Measurements from ENCODE around the gene TUBA8. TPM values are rescaled to one million over a fixed set of nuclear protein-coding genes. Genes with fewer than 3 reads are reported as not detected.

TUBA8 gene
- total and polyA plus RNA-seq, 7 experiments from 2014 or later, result 0.33 to 3.5 (median 3.1) TPM

- no peaks in the 10 kb centered on the region for H3K27me3 ChIP-seq (ENCODE audit: control insufficient read depth in 2 of 2, insufficient read depth in 2 of 2, low read length in 2 of 2)
- H3K4me1 Mint-ChIP-seq, result peaks cover 23 to 63% (median 60%) of the 10 kb centered on the region in 7 donors
- intact Hi-C loops (cut with micrococcal nuclease), result no loop called here
- H3K9me3 ChIP-seq (ENCODE audit: control insufficient read depth in 2 of 3, low read length in 3 of 3), result no peaks in the 10 kb centered on the region
- no peak overlapping the region for H3K27ac ChIP-seq (ENCODE audit: low read depth, low read length)
- peaks cover 7 to 69% (median 18%) of the 10 kb centered on the region in 3 experiments for H3K36me3 ChIP-seq (ENCODE audit: control insufficient read depth in 2 of 3, insufficient read depth in 3 of 3, low read length in 3 of 3)
- DNase-seq (no peak), ATAC-seq (no peak)
- ChIA-PET POLR2A (no interaction called here), CTCF (no interaction called here)
- peaks cover 5 to 45% (median 33%) of the 10 kb centered on the region in 5 donors for H3K36me3 Mint-ChIP-seq
- no peaks in the 10 kb centered on the region for H3K27me3 Mint-ChIP-seq
- peaks cover 15 to 20% of the 10 kb centered on the region in 2 donors for H3K4me1 ChIP-seq (ENCODE audit: control insufficient read depth in 2 of 2, insufficient read depth in 2 of 2, low read length in 2 of 2)
- peaks cover 0 to 4% (median 0%) of the 10 kb centered on the region in 11 donors for H3K9me3 Mint-ChIP-seq
- no peak overlapping the region for H3K27ac Mint-ChIP-seq
- no peak overlapping the region for H3K4me3 ChIP-seq (ENCODE audit: low read length)
- H3K4me3 Mint-ChIP-seq, result peak overlapping the region in 3 of 10 donors; percentile 7 to 26 (median 21)
Observed at GRCh38 chr22:18081416-18081815, 29.2 kb upstream of the TUBA8 start.

DNA sequence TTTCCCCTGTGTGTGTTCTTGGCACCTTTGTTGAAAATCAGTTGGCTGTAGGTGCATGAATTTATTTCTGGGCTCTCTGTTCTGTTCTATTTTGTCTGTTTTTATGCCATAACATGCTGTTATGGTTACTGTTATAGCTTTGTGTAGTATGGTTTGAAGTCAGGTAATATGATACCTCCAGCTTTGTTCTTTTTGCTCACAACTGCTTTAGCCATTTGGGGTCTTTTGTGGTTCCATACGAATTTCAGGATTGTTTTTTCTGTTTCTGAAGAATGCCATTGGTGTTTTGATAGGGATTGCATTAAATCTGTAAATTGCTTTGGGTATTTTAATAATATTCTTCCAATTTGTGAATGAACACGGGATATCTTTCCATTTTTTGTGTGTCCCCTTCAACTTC lies 28.1 kb upstream of the TUBA8 start:
- H3K36me3 ChIP-seq (ENCODE audit: control insufficient read depth in 2 of 3, insufficient read depth in 3 of 3, low read length in 3 of 3), result peaks cover 7 to 77% (median 20%) of the 10 kb centered on the region in 3 experiments
- Mint-ChIP-seq H3K9me3 (peaks cover 0 to 4% (median 0%) of the 10 kb centered on the region in 11 donors), H3K36me3 (peaks cover 5 to 48% (median 33%) of the 10 kb centered on the region in 5 donors), H3K27me3 (no peaks in the 10 kb centered on the region), H3K4me3 (peak overlapping the region in 1 of 10 donors; percentile 17), H3K27ac (no peak overlapping the region), H3K4me1 (peaks cover 17 to 54% (median 49%) of the 10 kb centered on the region in 7 donors)
- H3K27ac ChIP-seq (ENCODE audit: low read depth, low read length), result no peak overlapping the region
- H3K27me3 ChIP-seq (ENCODE audit: control insufficient read depth in 2 of 2, insufficient read depth in 2 of 2, low read length in 2 of 2), result no peaks in the 10 kb centered on the region
- DNase-seq (no peak), ATAC-seq (no peak)
- ChIA-PET POLR2A (no interaction called here), CTCF (no interaction called here)
- intact Hi-C loops (cut with micrococcal nuclease), result no loop called here
- peaks cover 7 to 13% of the 10 kb centered on the region in 2 donors for H3K4me1 ChIP-seq (ENCODE audit: control insufficient read depth in 2 of 2, insufficient read depth in 2 of 2, low read length in 2 of 2)
- H3K4me3 ChIP-seq (ENCODE audit: low read length), result no peak overlapping the region
- no peaks in the 10 kb centered on the region for H3K9me3 ChIP-seq (ENCODE audit: control insufficient read depth in 2 of 3, low read length in 3 of 3)

GRCh38 chr22:18083406-18083805 lies 27.2 kb upstream of the TUBA8 start:
- intact Hi-C loops (cut with micrococcal nuclease), result no loop called here
- peaks cover 7 to 13% of the 10 kb centered on the region in 2 donors for H3K4me1 ChIP-seq (ENCODE audit: control insufficient read depth in 2 of 2, insufficient read depth in 2 of 2, low read length in 2 of 2)
- peaks cover 7 to 82% (median 28%) of the 10 kb centered on the region in 3 experiments for H3K36me3 ChIP-seq (ENCODE audit: control insufficient read depth in 2 of 3, insufficient read depth in 3 of 3, low read length in 3 of 3)
- no peak overlapping the region for H3K4me3 ChIP-seq (ENCODE audit: low read length)
- no peaks in the 10 kb centered on the region for H3K9me3 ChIP-seq (ENCODE audit: control insufficient read depth in 2 of 3, low read length in 3 of 3)
- H3K27ac Mint-ChIP-seq, result no peak overlapping the region
- DNase-seq (no peak), ATAC-seq (no peak)
- ChIA-PET POLR2A (interaction anchor here (0.7 kb wide), 1 partner anchor 444 kb away, joined by 3 read pairs; no protein-coding TSS in a partner anchor), CTCF (no interaction called here)
- H3K4me3 Mint-ChIP-seq, result no peak overlapping the region
- H3K27me3 ChIP-seq (ENCODE audit: control insufficient read depth in 2 of 2, insufficient read depth in 2 of 2, low read length in 2 of 2), result no peaks in the 10 kb centered on the region
- H3K4me1 Mint-ChIP-seq, result peaks cover 17 to 48% (median 45%) of the 10 kb centered on the region in 7 donors
- H3K36me3 Mint-ChIP-seq, result peaks cover 8 to 55% (median 33%) of the 10 kb centered on the region in 5 donors
- no peaks in the 10 kb centered on the region for H3K27me3 Mint-ChIP-seq
- no peak overlapping the region for H3K27ac ChIP-seq (ENCODE audit: low read depth, low read length)
- peaks cover 0 to 4% (median 0%) of the 10 kb centered on the region in 11 donors for H3K9me3 Mint-ChIP-seq

DNA sequence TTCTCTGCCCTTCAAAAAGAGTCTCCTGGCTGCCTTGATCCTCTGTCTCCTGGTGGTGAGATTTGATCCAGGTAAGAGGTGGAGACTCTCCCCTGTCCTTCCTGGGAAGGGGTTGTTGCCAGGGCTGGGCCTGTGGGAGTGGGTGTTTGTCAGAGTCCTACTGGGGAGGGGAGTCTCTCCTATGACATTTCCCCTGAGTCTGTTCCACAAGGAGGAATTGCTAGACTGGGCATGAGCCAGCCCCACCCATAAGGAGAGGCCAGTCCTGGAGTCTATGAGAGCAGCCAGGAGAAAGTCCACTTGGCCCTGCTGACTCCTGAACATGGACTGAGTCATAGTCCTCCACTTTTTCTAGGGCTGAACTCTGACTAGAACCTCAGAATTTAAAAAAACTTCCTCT lies 25.4 kb upstream of the TUBA8 start:
- Histone ChIP-seq H3K9me3 (ENCODE audit: control insufficient read depth in 2 of 3, low read length in 3 of 3) (no peaks in the 10 kb centered on the region), H3K27me3 (ENCODE audit: control insufficient read depth in 2 of 2, insufficient read depth in 2 of 2, low read length in 2 of 2) (no peaks in the 10 kb centered on the region), H3K36me3 (ENCODE audit: control insufficient read depth in 2 of 3, insufficient read depth in 3 of 3, low read length in 3 of 3) (peaks cover 7 to 89% (median 32%) of the 10 kb centered on the region in 3 experiments), H3K27ac (ENCODE audit: low read depth, low read length) (no peak overlapping the region), H3K4me1 (ENCODE audit: control insufficient read depth in 2 of 2, insufficient read depth in 2 of 2, low read length in 2 of 2) (no peaks in the 10 kb centered on the region), H3K4me3 (ENCODE audit: low read length) (no peak overlapping the region)
- H3K27ac Mint-ChIP-seq, result no peak overlapping the region
- POLR2A ChIA-PET, result interaction anchor here (0.6 to 0.8 kb wide), 2 partner anchors 13 to 64 kb away, joined by 3 read pairs; no protein-coding TSS in a partner anchor
- intact Hi-C loops (cut with micrococcal nuclease), result no loop called here
- peaks cover 8 to 55% (median 37%) of the 10 kb centered on the region in 5 donors for H3K36me3 Mint-ChIP-seq
- ATAC-seq, result no peak
- H3K4me1 Mint-ChIP-seq, result peaks cover 7 to 31% (median 28%) of the 10 kb centered on the region in 7 donors
- H3K4me3 Mint-ChIP-seq, result no peak overlapping the region
- CTCF ChIA-PET, result no interaction called here
- DNase-seq, result no peak
- peaks cover 0 to 4% (median 0%) of the 10 kb centered on the region in 11 donors for H3K9me3 Mint-ChIP-seq
- H3K27me3 Mint-ChIP-seq, result no peaks in the 10 kb centered on the region

GRCh38 chr22:18087350-18087855 lies 23.2 kb upstream of the TUBA8 start:
- POLR2A ChIA-PET, result no interaction called here
- no peaks in the 10 kb centered on the region for H3K9me3 Mint-ChIP-seq

DNA sequence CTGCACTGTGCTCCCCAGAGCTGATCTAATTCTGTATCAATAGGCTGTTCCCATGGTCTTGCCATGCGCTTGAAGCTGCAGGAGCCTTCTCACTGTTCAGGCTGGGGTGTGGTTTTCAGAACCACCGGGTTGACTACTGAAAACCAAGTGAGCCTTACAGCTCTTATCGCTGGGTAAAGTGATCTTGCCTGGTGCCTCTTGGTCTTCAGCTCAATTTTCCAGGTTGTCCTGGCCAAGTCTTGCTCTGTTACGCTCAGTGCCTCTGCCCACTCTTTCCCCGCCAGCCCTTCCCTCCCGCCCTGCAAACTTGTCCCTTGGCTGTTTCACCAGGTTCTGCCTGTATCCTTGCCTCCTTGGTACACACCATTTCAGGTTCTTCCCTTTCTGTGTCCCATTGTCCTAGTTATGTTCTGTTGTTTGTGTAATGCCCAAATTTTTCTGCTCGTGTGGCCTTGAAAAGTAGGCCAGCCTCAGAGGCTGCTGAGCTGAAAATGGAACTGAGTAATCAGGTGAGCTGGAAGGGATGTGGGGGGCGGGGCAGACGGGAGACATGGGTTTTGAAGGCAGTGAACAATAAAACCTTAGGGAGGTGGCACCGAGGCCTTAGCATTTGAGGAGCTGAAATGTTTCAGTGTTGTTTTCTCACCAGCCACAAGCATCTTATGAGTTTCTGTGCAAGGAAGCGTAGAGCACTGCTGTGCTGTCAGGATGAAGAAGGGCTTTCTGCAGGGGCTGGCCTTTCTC lies 21.6 kb upstream of the TUBA8 start:
- ChIA-PET POLR2A (no interaction called here), CTCF (no interaction called here)
- H3K36me3 ChIP-seq (ENCODE audit: control insufficient read depth in 2 of 3, insufficient read depth in 3 of 3, low read length in 3 of 3), result peaks cover 0 to 73% (median 21%) of the 10 kb centered on the region in 3 experiments
- no peaks in the 10 kb centered on the region for H3K27me3 ChIP-seq (ENCODE audit: control insufficient read depth in 2 of 2, insufficient read depth in 2 of 2, low read length in 2 of 2)
- H3K4me3 ChIP-seq (ENCODE audit: low read length), result no peak overlapping the region
- Mint-ChIP-seq H3K27me3 (no peaks in the 10 kb centered on the region), H3K4me1 (peaks cover 0 to 24% (median 0%) of the 10 kb centered on the region in 7 donors), H3K4me3 (no peak overlapping the region), H3K36me3 (peaks cover 3 to 45% (median 25%) of the 10 kb centered on the region in 5 donors), H3K9me3 (no peaks in the 10 kb centered on the region), H3K27ac (peak overlapping the region in 1 of 9 donors; percentile 57)
- H3K27ac ChIP-seq (ENCODE audit: low read depth, low read length), result no peak overlapping the region
- H3K4me1 ChIP-seq (ENCODE audit: control insufficient read depth in 2 of 2, insufficient read depth in 2 of 2, low read length in 2 of 2), result peaks cover 0 to 10% of the 10 kb centered on the region in 2 donors
- DNase-seq (no peak), ATAC-seq (no peak)
- H3K9me3 ChIP-seq (ENCODE audit: control insufficient read depth in 2 of 3, low read length in 3 of 3), result no peaks in the 10 kb centered on the region
- intact Hi-C loops (cut with micrococcal nuclease), result no loop called here

More at GRCh38 chr22:18087350-18087855, 23.2 kb upstream of the TUBA8 start:
- intact Hi-C loops (cut with micrococcal nuclease), result no loop called here
- Histone ChIP-seq H3K4me1 (ENCODE audit: control insufficient read depth in 2 of 2, insufficient read depth in 2 of 2, low read length in 2 of 2) (peaks cover 0 to 9% of the 10 kb centered on the region in 2 donors), H3K27ac (ENCODE audit: low read depth, low read length) (no peak overlapping the region), H3K27me3 (ENCODE audit: control insufficient read depth in 2 of 2, insufficient read depth in 2 of 2, low read length in 2 of 2) (no peaks in the 10 kb centered on the region), H3K36me3 (ENCODE audit: control insufficient read depth in 2 of 3, insufficient read depth in 3 of 3, low read length in 3 of 3) (peaks cover 4 to 89% (median 30%) of the 10 kb centered on the region in 3 experiments), H3K4me3 (ENCODE audit: low read length) (no peak overlapping the region), H3K9me3 (ENCODE audit: control insufficient read depth in 2 of 3, low read length in 3 of 3) (no peaks in the 10 kb centered on the region)
- Mint-ChIP-seq H3K27me3 (no peaks in the 10 kb centered on the region), H3K4me1 (peaks cover 0 to 31% (median 9%) of the 10 kb centered on the region in 7 donors), H3K36me3 (peaks cover 3 to 49% (median 27%) of the 10 kb centered on the region in 5 donors), H3K4me3 (no peak overlapping the region), H3K27ac (no peak overlapping the region)
- ATAC-seq (no peak), DNase-seq (no peak)
- CTCF ChIA-PET, result interaction anchor here (0.6 kb wide), 1 partner anchor 47 kb away, joined by 4 read pairs; no protein-coding TSS in a partner anchor

Measured in naive thymus-derived CD4-positive, alpha-beta T cell (primary cell).